ENCODE data around the gene MIX23. TPM values are rescaled to one million over a fixed set of nuclear protein-coding genes. Genes with fewer than 3 reads are reported as not detected.

MIX23 gene
- total RNA-seq, 4 donors from 2014 or later: 6.1 to 19.3 (median 12.0) TPM

- DNase-seq (ENCODE audit: low spot score in 2 of 2): no peak
- intact Hi-C loops (cut with DNase I; ENCODE audit: low total_unique reads): no loop called here
- no peak overlapping the region for H3K4me3 ChIP-seq (ENCODE audit: low read depth, poor library complexity, severe bottlenecking)
- TF ChIP-seq, protein P1, sequence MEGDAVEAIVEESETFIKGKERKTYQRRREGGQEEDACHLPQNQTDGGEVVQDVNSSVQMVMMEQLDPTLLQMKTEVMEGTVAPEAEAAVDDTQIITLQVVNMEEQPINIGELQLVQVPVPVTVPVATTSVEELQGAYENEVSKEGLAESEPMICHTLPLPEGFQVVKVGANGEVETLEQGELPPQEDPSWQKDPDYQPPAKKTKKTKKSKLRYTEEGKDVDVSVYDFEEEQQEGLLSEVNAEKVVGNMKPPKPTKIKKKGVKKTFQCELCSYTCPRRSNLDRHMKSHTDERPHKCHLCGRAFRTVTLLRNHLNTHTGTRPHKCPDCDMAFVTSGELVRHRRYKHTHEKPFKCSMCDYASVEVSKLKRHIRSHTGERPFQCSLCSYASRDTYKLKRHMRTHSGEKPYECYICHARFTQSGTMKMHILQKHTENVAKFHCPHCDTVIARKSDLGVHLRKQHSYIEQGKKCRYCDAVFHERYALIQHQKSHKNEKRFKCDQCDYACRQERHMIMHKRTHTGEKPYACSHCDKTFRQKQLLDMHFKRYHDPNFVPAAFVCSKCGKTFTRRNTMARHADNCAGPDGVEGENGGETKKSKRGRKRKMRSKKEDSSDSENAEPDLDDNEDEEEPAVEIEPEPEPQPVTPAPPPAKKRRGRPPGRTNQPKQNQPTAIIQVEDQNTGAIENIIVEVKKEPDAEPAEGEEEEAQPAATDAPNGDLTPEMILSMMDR (IDR thresholded peaks at IDR 0.05): no peak
- TF ChIP-seq POLR2A (IDR thresholded peaks at IDR 0.05): no peak
- 39 to 47% methylated on average over 2 of the region's 2 CpGs for WGBS, 2 donors
These were observed 10.1 kb upstream of the MIX23 start for GRCh38 chr3:122392868-122393844.

GRCh38 chr3:122391681-122392446 is 8.8 kb upstream of the MIX23 start:
- intact Hi-C loops (cut with DNase I; ENCODE audit: low total_unique reads): no loop called here
- TF ChIP-seq POLR2A (IDR thresholded peaks at IDR 0.05): no peak
- TF ChIP-seq, protein P1 (IDR thresholded peaks at IDR 0.05): no peak
- DNase-seq (ENCODE audit: low spot score in 2 of 2): no peak
- WGBS, 2 donors: 61 to 89% methylated on average over 2 of the region's 2 CpGs
- H3K4me3 ChIP-seq (ENCODE audit: low read depth, poor library complexity, severe bottlenecking): no peak overlapping the region

DNA sequence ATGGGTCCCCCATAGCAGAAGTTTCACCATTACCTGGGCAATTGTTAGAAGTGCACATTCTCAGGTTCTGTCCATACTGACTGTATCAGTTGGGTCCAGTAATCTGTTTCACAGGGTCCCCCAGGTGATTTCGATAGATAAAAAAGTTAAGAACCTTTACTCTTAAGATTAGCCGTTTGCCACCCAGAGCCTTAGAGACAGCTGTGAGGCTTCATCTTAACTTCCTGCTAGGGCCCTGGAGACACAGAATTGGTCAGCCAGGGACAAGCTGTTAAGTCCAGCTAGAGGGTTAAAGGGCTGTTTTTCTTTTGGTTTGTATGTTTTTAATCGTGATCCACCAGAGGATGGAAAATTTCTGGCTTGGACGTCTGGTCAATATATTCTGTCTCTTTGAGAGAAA is 7.6 kb upstream of the MIX23 start:
- DNase-seq (ENCODE audit: low spot score in 2 of 2): no peak
- no peak overlapping the region for H3K4me3 ChIP-seq (ENCODE audit: low read depth, poor library complexity, severe bottlenecking)
- TF ChIP-seq POLR2A (IDR thresholded peaks at IDR 0.05): no peak
- TF ChIP-seq, protein P1 (IDR thresholded peaks at IDR 0.05): no peak
- 53 to 75% methylated on average over 4 of the region's 4 CpGs for WGBS, 2 donors
- intact Hi-C loops (cut with DNase I; ENCODE audit: low total_unique reads): no loop called here

- no peak for DNase-seq (ENCODE audit: low spot score in 2 of 2)
- TF ChIP-seq, protein P1 (IDR thresholded peaks at IDR 0.05): no peak
- no peak for TF ChIP-seq POLR2A (IDR thresholded peaks at IDR 0.05)
- intact Hi-C loops (cut with DNase I; ENCODE audit: low total_unique reads): loop anchor here (5.0 kb wide), 1 partner anchor 83 kb away; no protein-coding TSS in a partner anchor
- 85% methylated on average over 4 of the region's 4 CpGs for WGBS, 2 donors
- H3K4me3 ChIP-seq (ENCODE audit: low read depth, poor library complexity, severe bottlenecking): no peak overlapping the region
These were observed 6.9 kb upstream of the MIX23 start for GRCh38 chr3:122389892-122390291.

DNA sequence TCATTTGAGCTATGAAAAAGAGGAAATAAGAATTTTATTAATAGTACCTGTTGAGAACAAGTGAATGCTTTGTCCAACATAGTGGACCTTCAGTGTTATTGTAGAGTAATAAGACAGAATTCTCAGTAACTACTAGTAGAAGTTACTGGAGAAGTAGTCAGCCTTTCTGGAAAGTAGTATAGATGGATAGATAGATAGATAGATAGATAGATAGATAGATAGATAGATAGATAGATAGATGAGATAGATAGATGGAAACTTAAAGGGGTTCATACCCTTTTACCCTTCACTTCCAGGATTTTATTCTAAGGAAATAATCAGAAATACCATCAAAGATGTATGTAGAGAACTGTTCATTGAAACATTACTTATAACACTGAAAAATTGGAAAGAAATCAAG is 6.2 kb upstream of the MIX23 start:
- DNase-seq (ENCODE audit: low spot score in 2 of 2): no peak
- TF ChIP-seq, protein P1 (IDR thresholded peaks at IDR 0.05): no peak
- no peak for TF ChIP-seq POLR2A (IDR thresholded peaks at IDR 0.05)
- no peak overlapping the region for H3K4me3 ChIP-seq (ENCODE audit: low read depth, poor library complexity, severe bottlenecking)
- intact Hi-C loops (cut with DNase I; ENCODE audit: low total_unique reads): loop anchor here (5.0 kb wide), 1 partner anchor 82 kb away; no protein-coding TSS in a partner anchor
